Fibroblast of mammary gland (primary cell): Measurements from ENCODE around the gene ROBO2.
A peak's percentile ranks its signal among the peaks of the same experiment; 100 is the strongest.

ENCODE experiments used
- DNase-seq: peaks from one replicate; pipeline ENCODE4 v3.0.0-alpha.2; 2010; ENCODE audit warnings: low read depth
- H3K4me3 ChIP-seq: 2 replicates; pipeline ENCODE4 v1.5.1; 2011; ENCODE audit warnings: low read depth, mild to moderate bottlenecking, low read length, moderate library complexity; ENCODE audit not compliant: control insufficient read depth
- CTCF ChIP-seq: conservative IDR thresholded peaks from 2 replicates; pipeline ENCODE4 v1.5.1; 2011; ENCODE audit warnings: low read depth, low read length, inconsistent platforms; ENCODE audit not compliant: control insufficient read depth, insufficient read depth

Gene ROBO2

GRCh38 chr3:77338195-77338594 is 298.3 kb downstream of the ROBO2 start:
- no peak for DNase-seq
- H3K4me3 ChIP-seq: no peak overlapping the region
- no peak for TF ChIP-seq CTCF

- no peak overlapping the region for H3K4me3 ChIP-seq
- DNase-seq: no peak
- TF ChIP-seq CTCF: no peak
These were observed 302.1 kb downstream of the ROBO2 start for GRCh38 chr3:77342027-77342426.

GRCh38 chr3:77342688-77343087 is 302.8 kb downstream of the ROBO2 start:
- H3K4me3 ChIP-seq: no peak overlapping the region
- no peak for TF ChIP-seq CTCF
- DNase-seq: no peak

DNA sequence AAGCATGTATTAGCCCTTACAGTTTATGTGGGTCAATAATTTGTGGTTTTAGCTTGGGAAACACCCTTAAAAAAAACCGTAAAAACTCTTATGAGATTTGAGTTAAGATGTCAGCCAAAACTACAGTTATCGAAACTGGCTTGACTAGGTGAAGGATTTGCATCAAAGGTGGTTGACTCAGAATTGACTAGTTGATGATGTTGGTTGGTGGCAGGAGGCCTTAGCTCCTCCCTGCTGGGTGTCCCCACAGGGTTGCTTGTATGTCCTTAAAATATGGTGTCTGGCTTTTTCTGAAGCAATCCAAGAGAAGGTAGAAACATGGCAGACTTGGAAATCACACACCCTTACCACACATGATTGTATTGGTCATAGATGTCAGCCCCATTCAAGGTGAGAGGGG is 305.1 kb downstream of the ROBO2 start:
- no peak for DNase-seq
- TF ChIP-seq CTCF: no peak
- no peak overlapping the region for H3K4me3 ChIP-seq

DNA sequence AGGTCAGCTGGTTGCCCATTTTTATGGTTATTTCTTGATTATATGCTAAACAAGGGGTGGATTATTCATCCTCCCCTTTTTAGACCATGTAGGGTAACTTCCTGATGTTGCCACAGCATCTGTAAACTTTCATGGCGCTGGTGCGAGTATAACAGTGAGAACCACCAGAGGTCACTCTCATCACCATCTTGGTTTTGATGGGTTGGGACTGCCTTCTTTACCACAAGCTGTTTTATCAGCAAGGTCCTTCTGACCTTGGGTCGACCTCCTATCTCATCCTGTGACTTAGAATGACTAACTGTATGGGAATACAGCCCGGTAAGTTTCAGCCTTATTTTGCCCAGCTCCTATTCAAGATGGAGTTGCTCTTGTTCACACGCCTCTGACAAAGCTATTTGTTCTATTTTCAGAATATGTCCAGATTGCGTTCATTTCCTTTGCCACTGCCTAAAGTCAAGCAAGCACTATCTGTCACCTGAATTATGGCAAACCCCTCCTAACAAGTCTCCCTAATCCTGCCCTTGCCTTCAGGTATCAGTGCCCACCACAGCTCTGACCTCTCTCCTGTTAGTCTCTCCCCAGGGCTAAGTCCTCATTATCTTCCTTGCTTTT is 308.5 kb downstream of the ROBO2 start:
- peak; percentile 13 for TF ChIP-seq CTCF
- no peak overlapping the region for H3K4me3 ChIP-seq
- DNase-seq: peak; percentile 15

GRCh38 chr3:77354958-77355357 is 315.1 kb downstream of the ROBO2 start:
- no peak overlapping the region for H3K4me3 ChIP-seq
- no peak for TF ChIP-seq CTCF
- DNase-seq: no peak

DNA sequence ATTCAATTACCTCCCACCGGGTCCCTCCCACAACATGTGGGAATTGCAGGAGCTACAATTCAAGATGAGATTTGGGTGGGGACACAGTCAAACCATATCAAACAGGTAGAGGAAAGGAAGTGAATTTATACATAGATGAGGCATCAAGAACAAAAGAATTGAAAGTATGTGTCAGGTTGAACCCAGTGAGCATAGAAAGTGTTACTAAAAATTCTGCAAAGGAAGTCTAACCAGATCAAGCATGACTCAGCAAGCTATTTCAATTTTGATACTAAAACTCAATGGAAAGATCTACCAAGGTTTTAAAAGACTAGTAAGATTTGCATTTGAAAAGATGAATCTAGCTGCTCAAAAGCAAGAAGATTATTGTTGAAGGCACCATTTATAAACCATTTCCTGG is 323.0 kb downstream of the ROBO2 start:
- DNase-seq: no peak
- H3K4me3 ChIP-seq: no peak overlapping the region
- TF ChIP-seq CTCF: no peak
